Measurements from ENCODE around the gene ZNF492.

The ZNF492 gene

GRCh38 chr19:22708983-22709382 is 74.9 kb downstream of the ZNF492 start:
- no peaks in the 10 kb centered on the region for H3K27me3 ChIP-seq (ENCODE audit: control insufficient read depth, insufficient read depth, low read length)
- no peaks in the 10 kb centered on the region for H3K36me3 ChIP-seq (ENCODE audit: control insufficient read depth, insufficient read depth, low read length)
- no peak overlapping the region for H3K9ac ChIP-seq (ENCODE audit: low read depth, low read length)
- H3K4me3 ChIP-seq (ENCODE audit: low read depth, low read length): no peak overlapping the region
- H3K9me3 ChIP-seq (ENCODE audit: control insufficient read depth, insufficient read depth, low read length): peaks cover 13% of the 10 kb centered on the region
- no peaks in the 10 kb centered on the region for H3K4me1 ChIP-seq (ENCODE audit: control insufficient read depth, insufficient read depth, low read length)

Data from iPS-15b (cell line).